CD4-positive, alpha-beta memory T cell (primary cell): ENCODE measurements around the gene EVL. TPM values are rescaled to one million over a fixed set of nuclear protein-coding genes. Genes with fewer than 3 reads are reported as not detected.

Source experiments
- CTCF ChIA-PET: fragments of 350-600 bp; sonication (Branson Sonifier 250); formaldehyde crosslinking; loops from one replicate; lab custom pipeline; 2021; ENCODE audit warnings: inconsistent platforms; ENCODE audit not compliant: partially characterized antibody; lab: Charles Lee
- POLR2A ChIA-PET: fragments of 350-600 bp; sonication (Branson Sonifier 250); formaldehyde crosslinking; loops from one replicate; lab custom pipeline; 2021; ENCODE audit not compliant: partially characterized antibody; lab: Charles Lee
- DNase-seq, 5 donors: peaks; one replicate each; pipeline versions ENCODE4 v3.0.0 to v3.0.0-alpha.2; 2020 to 2022; ENCODE audit warnings: mixed read lengths in 1 of 5
- H3K27ac ChIP-seq: one replicate; pipeline ENCODE4 v1.7.0; 2013; ENCODE audit warnings: low read depth, low read length
- H3K27me3 ChIP-seq: 2 replicates; pipeline ENCODE4 v1.7.0; 2013; ENCODE audit warnings: mild to moderate bottlenecking, low read length, moderate library complexity; ENCODE audit not compliant: insufficient read depth
- H3K36me3 ChIP-seq: 2 replicates; pipeline ENCODE4 v1.7.0; 2013; ENCODE audit warnings: mild to moderate bottlenecking, low read length, moderate library complexity; ENCODE audit not compliant: insufficient read depth
- H3K4me1 ChIP-seq: 2 replicates; pipeline ENCODE4 v1.7.0; 2013; ENCODE audit warnings: mild to moderate bottlenecking, low read length, moderate library complexity; ENCODE audit not compliant: insufficient read depth
- H3K4me3 ChIP-seq, 2 donors: one replicate each; pipeline ENCODE4 v1.7.0; 2013; ENCODE audit warnings: low read length in 2 of 2, mild to moderate bottlenecking in 1 of 2
- H3K9me3 ChIP-seq, 2 donors: one replicate each; pipeline ENCODE4 v1.7.0; 2013; ENCODE audit warnings: low read length in 2 of 2, control low read depth in 1 of 2; ENCODE audit not compliant: control insufficient read depth in 1 of 2
- H3K27ac Mint-ChIP-seq, 7 donors: one replicate each; pipeline ENCODE4 v1.8.0; 2020 to 2021; ENCODE audit warnings: mixed read lengths in 7 of 7, mild to moderate bottlenecking in 6 of 7, inconsistent platforms in 3 of 7, moderate library complexity in 3 of 7
- H3K27me3 Mint-ChIP-seq, 2 donors: one replicate each; pipeline ENCODE4 v1.8.0; 2020 to 2021; ENCODE audit warnings: mixed read lengths in 2 of 2
- H3K36me3 Mint-ChIP-seq, 2 donors: one replicate each; pipeline ENCODE4 v1.8.0; 2020 to 2021; ENCODE audit warnings: mixed read lengths in 2 of 2, inconsistent platforms in 1 of 2, mild to moderate bottlenecking in 1 of 2
- H3K4me1 Mint-ChIP-seq, 4 donors: one replicate each; pipeline ENCODE4 v1.8.0; 2020 to 2021; ENCODE audit warnings: mixed read lengths in 4 of 4, mild to moderate bottlenecking in 1 of 4
- H3K4me3 Mint-ChIP-seq, 8 donors: one replicate each; pipeline ENCODE4 v1.8.0; 2020 to 2021; ENCODE audit warnings: mixed read lengths in 8 of 8, mild to moderate bottlenecking in 7 of 8, moderate library complexity in 6 of 8, inconsistent platforms in 3 of 8
- H3K9me3 Mint-ChIP-seq, 8 donors: one replicate each; pipeline ENCODE4 v1.8.0; 2020 to 2021; ENCODE audit warnings: mixed read lengths in 8 of 8, mild to moderate bottlenecking in 5 of 8, inconsistent platforms in 3 of 8, moderate library complexity in 1 of 8
- intact Hi-C: fragments of 100-400 bp; cut with micrococcal nuclease; formaldehyde crosslinking; loops from one replicate; pipeline ENCODE4 v1.15.1; 2023
- polyA plus RNA-seq, 2 donors: library from polyadenylated mRNA; unstranded; fragments of 300-500 nt; fragmentation: Illumina TruSeq; gene quantifications; one replicate each; pipeline ENCODE4 v1.2.3, GENCODE V29; 2021
- total RNA-seq, 2 experiments: library from RNA; stranded (reverse); gene quantifications; one replicate each; pipeline ENCODE4 v1.2.3, GENCODE V29; 2021

The EVL gene
- total and polyA plus RNA-seq, 4 experiments from 2014 or later = 81.8 to 1,352 (median 717) TPM

GRCh38 chr14:100118396-100119011 lies 53.3 kb downstream of the EVL start:
- Mint-ChIP-seq H3K27ac (peak overlapping the region in 6 of 7 donors; percentile 34 to 80 (median 56)), H3K36me3 (peaks cover 39 to 79% of the 10 kb centered on the region in 2 donors), H3K4me1 (peaks cover 11 to 27% (median 19%) of the 10 kb centered on the region in 4 donors), H3K9me3 (no peaks in the 10 kb centered on the region), H3K4me3 (no peak overlapping the region), H3K27me3 (no peaks in the 10 kb centered on the region)
- DNase-seq = no peak
- intact Hi-C loops = no loop called here
- Histone ChIP-seq H3K9me3 (no peaks in the 10 kb centered on the region), H3K27ac (no peak overlapping the region), H3K4me1 (peaks cover 9% of the 10 kb centered on the region), H3K4me3 (no peak overlapping the region), H3K36me3 (peaks cover 96% of the 10 kb centered on the region), H3K27me3 (no peaks in the 10 kb centered on the region)
- POLR2A ChIA-PET = interaction anchor here (1.0 to 34.5 kb wide), 6 partner anchors 9 to 52 kb away, joined by 3 to 941 read pairs (median 4); partner anchors contain the start of gene EVL
- CTCF ChIA-PET = interaction anchor here (1.0 to 49.4 kb wide), 4 partner anchors 10 to 63 kb away, joined by 3 to 1350 read pairs (median 67); partner anchors contain the start of gene EVL

DNA sequence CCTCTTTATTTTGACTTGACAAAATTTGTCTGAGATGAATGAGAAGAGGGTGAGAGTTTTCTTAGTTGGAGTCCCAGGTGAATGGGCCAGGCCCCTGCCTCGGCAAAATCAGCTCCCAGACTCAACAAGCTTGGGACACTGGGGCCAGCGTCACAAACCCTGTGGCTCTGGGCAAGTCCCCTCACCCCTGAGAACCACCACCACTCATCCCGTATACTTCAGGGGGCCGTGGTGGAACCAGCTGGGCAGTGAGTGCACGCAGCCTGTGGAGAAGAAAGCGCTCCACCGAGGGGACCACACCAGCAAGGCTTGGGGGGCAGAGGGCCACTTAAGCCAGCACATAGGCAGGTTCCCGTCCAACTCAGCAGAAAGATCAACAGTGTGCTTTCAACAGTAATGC lies 54.0 kb downstream of the EVL start:
- H3K4me1 ChIP-seq = peaks cover 4% of the 10 kb centered on the region
- intact Hi-C loops = no loop called here
- H3K27ac ChIP-seq = no peak overlapping the region
- Mint-ChIP-seq H3K36me3 (peaks cover 39 to 76% of the 10 kb centered on the region in 2 donors), H3K4me3 (no peak overlapping the region), H3K9me3 (no peaks in the 10 kb centered on the region), H3K27ac (peak overlapping the region in 4 of 7 donors; percentile 38 to 81 (median 52)), H3K4me1 (peaks cover 11 to 22% (median 16%) of the 10 kb centered on the region in 4 donors), H3K27me3 (no peaks in the 10 kb centered on the region)
- DNase-seq = no peak
- H3K36me3 ChIP-seq = peaks cover 96% of the 10 kb centered on the region
- POLR2A ChIA-PET = interaction anchor here (1.0 to 34.5 kb wide), 6 partner anchors 9 to 53 kb away, joined by 3 to 941 read pairs (median 4); partner anchors contain the start of gene EVL
- CTCF ChIA-PET = interaction anchor here (1.0 to 49.4 kb wide), 2 partner anchors 11 to 42 kb away, joined by 5 to 1350 read pairs; partner anchors contain the start of gene EVL
- no peaks in the 10 kb centered on the region for H3K9me3 ChIP-seq
- no peak overlapping the region for H3K4me3 ChIP-seq
- H3K27me3 ChIP-seq = no peaks in the 10 kb centered on the region

DNA sequence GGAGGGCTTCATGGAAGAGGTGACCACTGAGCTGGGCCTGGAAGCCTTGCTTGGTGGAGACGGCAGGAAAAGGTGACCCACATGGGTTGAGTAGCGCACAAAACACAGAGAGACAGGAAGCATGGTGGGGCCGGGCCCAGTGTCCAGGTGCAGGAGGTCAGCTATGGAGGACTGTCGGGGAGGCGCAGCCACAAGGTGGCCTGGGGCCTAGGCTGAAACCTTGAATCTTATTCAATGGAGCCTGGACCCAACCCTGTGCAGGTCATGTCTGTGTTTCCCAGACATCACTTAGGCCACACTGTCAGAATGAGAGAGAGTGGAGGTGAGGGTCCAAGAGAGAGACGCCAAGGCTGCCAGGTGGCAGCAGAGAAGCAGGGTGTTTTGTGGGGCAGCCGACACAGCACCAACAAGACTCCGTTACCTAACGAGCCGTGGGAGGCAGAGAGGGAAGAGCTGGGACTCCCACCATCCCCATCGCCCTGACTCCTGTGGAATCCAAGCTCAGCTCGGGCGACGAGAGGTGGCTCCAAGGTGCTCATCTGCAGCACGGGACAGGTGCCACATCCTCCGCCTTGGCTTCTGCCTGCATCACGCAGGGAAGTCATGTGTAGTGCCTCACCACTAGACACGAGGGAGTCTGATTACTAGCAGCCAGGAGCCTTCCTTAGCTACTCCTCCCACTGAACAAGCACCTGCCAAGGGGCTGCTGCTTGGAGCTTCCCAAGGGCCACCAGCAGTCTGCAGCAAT lies 55.5 kb downstream of the EVL start:
- DNase-seq = no peak
- Histone ChIP-seq H3K4me3 (no peak overlapping the region), H3K9me3 (no peaks in the 10 kb centered on the region), H3K27me3 (no peaks in the 10 kb centered on the region), H3K36me3 (peaks cover 92% of the 10 kb centered on the region), H3K27ac (no peak overlapping the region), H3K4me1 (peaks cover 4% of the 10 kb centered on the region)
- Mint-ChIP-seq H3K9me3 (peaks cover 0 to 2% (median 0%) of the 10 kb centered on the region in 8 donors), H3K4me3 (no peak overlapping the region), H3K27ac (peak overlapping the region in 6 of 7 donors; percentile 62 to 88 (median 74)), H3K36me3 (peaks cover 42 to 80% of the 10 kb centered on the region in 2 donors), H3K27me3 (no peaks in the 10 kb centered on the region), H3K4me1 (peaks cover 12 to 22% (median 18%) of the 10 kb centered on the region in 4 donors)
- intact Hi-C loops = no loop called here
- ChIA-PET POLR2A (interaction anchor here (1.1 to 34.5 kb wide), 6 partner anchors 11 to 165 kb away, joined by 3 to 941 read pairs (median 4); partner anchors contain the start of gene EVL), CTCF (interaction anchor here (1.4 to 2.1 kb wide), 3 partner anchors 13 to 72 kb away, joined by 5 to 7 read pairs (median 7); no protein-coding TSS in a partner anchor)

GRCh38 chr14:100121643-100122480 lies 56.6 kb downstream of the EVL start:
- intact Hi-C loops = no loop called here
- Mint-ChIP-seq H3K4me3 (no peak overlapping the region), H3K27me3 (no peaks in the 10 kb centered on the region), H3K9me3 (peaks cover 0 to 2% (median 0%) of the 10 kb centered on the region in 8 donors), H3K36me3 (peaks cover 35 to 75% of the 10 kb centered on the region in 2 donors), H3K27ac (peak overlapping the region in 5 of 7 donors; percentile 12 to 68 (median 37)), H3K4me1 (peaks cover 9 to 17% (median 16%) of the 10 kb centered on the region in 4 donors)
- ChIA-PET POLR2A (interaction anchor here (0.7 to 34.5 kb wide), 7 partner anchors 10 to 56 kb away, joined by 3 to 941 read pairs (median 4); partner anchors contain the start of gene EVL), CTCF (interaction anchor here (1.4 to 2.1 kb wide), 3 partner anchors 14 to 71 kb away, joined by 5 to 7 read pairs (median 7); no protein-coding TSS in a partner anchor)
- Histone ChIP-seq H3K27me3 (no peaks in the 10 kb centered on the region), H3K4me3 (no peak overlapping the region), H3K36me3 (peaks cover 92% of the 10 kb centered on the region), H3K4me1 (peaks cover 4% of the 10 kb centered on the region), H3K9me3 (no peaks in the 10 kb centered on the region), H3K27ac (no peak overlapping the region)
- no peak for DNase-seq

- no peaks in the 10 kb centered on the region for H3K27me3 Mint-ChIP-seq
- Histone ChIP-seq H3K27ac (peak overlapping the region; percentile 2), H3K4me1 (peaks cover 4% of the 10 kb centered on the region), H3K27me3 (no peaks in the 10 kb centered on the region), H3K9me3 (no peaks in the 10 kb centered on the region), H3K36me3 (peaks cover 92% of the 10 kb centered on the region), H3K4me3 (no peak overlapping the region)
- ChIA-PET POLR2A (interaction anchor here (0.7 to 34.5 kb wide), 5 partner anchors 9 to 57 kb away, joined by 3 to 941 read pairs (median 4); partner anchors contain the start of gene EVL), CTCF (interaction anchor here (1.6 kb wide), 1 partner anchor 70 kb away, joined by 7 read pairs; no protein-coding TSS in a partner anchor)
- intact Hi-C loops = no loop called here
- no peak for DNase-seq
- H3K27ac Mint-ChIP-seq = peak overlapping the region in 6 of 7 donors; percentile 14 to 85 (median 67)
- H3K4me1 Mint-ChIP-seq = peaks cover 9 to 17% (median 13%) of the 10 kb centered on the region in 4 donors
- no peak overlapping the region for H3K4me3 Mint-ChIP-seq
- H3K9me3 Mint-ChIP-seq = peaks cover 0 to 2% (median 0%) of the 10 kb centered on the region in 8 donors
- peaks cover 39 to 78% of the 10 kb centered on the region in 2 donors for H3K36me3 Mint-ChIP-seq
These were observed 57.4 kb downstream of the EVL start for GRCh38 chr14:100122481-100123223.

- Histone ChIP-seq H3K27ac (no peak overlapping the region), H3K4me1 (no peaks in the 10 kb centered on the region), H3K27me3 (no peaks in the 10 kb centered on the region), H3K36me3 (peaks cover 90% of the 10 kb centered on the region), H3K9me3 (no peaks in the 10 kb centered on the region), H3K4me3 (no peak overlapping the region)
- ChIA-PET CTCF (no interaction called here), POLR2A (interaction anchor here (1.9 kb wide), 1 partner anchor 47 kb away, joined by 7 read pairs; no protein-coding TSS in a partner anchor)
- intact Hi-C loops = no loop called here
- Mint-ChIP-seq H3K4me3 (no peak overlapping the region), H3K27ac (no peak overlapping the region), H3K9me3 (peaks cover 0 to 2% (median 0%) of the 10 kb centered on the region in 8 donors), H3K4me1 (peaks cover 4 to 12% (median 6%) of the 10 kb centered on the region in 4 donors), H3K27me3 (no peaks in the 10 kb centered on the region), H3K36me3 (peaks cover 36 to 74% of the 10 kb centered on the region in 2 donors)
- DNase-seq = no peak
These were observed 58.4 kb downstream of the EVL start for GRCh38 chr14:100123618-100124017.
